GM12874 (cell line): ENCODE measurements around the gene KLHL17.

Experiments used
- TF ChIP-seq, protein P1 (sequence below): IDR thresholded peaks from 2 replicates; pipeline ENCODE4 v1.5.1; 2011; ENCODE audit warnings: low read depth, mild to moderate bottlenecking, control low read depth, low read length, moderate library complexity; ENCODE audit not compliant: insufficient read depth

KLHL17 gene

DNA sequence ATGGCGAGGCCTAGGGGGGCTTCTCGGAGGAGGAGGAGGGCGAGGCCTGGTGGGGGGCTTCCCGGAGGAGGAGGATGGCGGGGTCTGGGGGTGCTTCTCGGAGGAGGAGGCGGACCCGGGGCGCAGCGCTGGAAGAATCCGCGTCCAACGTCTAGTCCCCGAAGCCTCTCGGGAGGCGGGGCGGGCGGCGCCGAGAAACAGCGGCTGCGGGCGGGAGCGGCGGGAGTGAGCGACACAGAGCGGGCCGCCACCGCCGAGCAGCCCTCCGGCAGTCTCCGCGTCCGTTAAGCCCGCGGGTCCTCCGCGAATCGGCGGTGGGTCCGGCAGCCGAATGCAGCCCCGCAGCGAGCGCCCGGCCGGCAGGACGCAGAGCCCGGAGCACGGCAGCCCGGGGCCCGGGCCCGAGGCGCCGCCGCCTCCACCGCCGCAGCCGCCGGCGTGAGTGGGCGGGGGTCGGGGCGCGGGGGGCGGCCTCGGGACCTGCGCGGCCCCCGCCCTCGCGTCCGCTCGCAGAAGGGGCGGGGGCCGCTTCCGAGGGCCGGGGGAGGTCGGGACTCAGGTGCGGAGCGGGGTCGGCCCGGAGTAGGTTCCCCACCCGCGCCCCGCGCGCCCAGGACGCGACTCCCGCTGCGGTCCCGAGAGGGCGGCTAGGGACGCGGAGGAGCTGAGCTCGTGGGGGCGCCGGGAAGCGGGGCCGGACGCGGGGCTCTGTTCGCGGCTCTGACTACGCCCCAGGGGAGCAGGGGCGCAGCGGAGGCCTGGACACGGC lies at the start of gene KLHL17:
Gene KLHL17 (plus strand): TSS at position 222 of the 769 bp plus-strand sequence. CDS start 110 bp downstream, at position 332.
- TF ChIP-seq, protein P1, sequence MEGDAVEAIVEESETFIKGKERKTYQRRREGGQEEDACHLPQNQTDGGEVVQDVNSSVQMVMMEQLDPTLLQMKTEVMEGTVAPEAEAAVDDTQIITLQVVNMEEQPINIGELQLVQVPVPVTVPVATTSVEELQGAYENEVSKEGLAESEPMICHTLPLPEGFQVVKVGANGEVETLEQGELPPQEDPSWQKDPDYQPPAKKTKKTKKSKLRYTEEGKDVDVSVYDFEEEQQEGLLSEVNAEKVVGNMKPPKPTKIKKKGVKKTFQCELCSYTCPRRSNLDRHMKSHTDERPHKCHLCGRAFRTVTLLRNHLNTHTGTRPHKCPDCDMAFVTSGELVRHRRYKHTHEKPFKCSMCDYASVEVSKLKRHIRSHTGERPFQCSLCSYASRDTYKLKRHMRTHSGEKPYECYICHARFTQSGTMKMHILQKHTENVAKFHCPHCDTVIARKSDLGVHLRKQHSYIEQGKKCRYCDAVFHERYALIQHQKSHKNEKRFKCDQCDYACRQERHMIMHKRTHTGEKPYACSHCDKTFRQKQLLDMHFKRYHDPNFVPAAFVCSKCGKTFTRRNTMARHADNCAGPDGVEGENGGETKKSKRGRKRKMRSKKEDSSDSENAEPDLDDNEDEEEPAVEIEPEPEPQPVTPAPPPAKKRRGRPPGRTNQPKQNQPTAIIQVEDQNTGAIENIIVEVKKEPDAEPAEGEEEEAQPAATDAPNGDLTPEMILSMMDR = no peak

DNA sequence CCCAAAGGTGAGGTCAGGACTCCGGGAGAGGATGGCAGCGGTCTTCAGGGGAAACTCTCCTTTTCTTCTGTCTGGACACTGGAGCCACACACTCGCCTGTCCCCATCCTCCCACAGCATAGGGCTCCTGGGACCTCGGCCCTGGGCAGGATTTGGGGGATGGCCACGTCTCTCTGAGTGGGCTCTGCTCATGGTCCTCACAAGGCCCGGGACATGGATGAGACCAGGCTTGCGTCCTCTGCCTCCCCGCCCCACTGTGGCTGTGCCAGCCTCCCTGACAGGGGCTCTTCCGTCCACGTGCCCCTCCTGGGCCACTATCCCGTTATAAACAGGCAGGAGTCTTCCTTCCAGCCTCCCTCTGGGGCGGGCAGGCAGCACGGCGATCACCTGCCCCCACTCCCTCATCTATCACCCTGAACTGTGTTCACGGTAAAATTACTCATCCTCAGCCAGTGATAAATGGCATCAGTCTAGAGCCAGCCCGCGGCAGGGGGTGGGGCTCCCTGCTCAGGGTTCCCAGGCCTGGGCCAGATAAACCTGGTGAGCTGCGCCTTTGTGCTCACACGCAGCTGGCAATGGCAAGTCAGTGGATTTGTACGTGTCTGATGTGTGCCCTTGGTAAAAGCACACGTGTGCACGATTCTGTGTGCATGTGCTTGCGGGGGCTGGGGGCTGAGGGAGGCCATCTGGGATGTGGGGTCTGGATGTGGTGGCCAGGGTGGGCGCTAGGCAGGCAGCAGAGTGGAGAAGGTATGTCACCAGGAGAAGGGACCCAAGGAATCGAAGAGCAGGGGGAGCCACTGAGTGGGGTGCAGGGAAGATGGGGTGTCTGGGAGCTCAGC lies 49.3 kb upstream of the KLHL17 start:
- TF ChIP-seq, protein P1 = no peak

DNA sequence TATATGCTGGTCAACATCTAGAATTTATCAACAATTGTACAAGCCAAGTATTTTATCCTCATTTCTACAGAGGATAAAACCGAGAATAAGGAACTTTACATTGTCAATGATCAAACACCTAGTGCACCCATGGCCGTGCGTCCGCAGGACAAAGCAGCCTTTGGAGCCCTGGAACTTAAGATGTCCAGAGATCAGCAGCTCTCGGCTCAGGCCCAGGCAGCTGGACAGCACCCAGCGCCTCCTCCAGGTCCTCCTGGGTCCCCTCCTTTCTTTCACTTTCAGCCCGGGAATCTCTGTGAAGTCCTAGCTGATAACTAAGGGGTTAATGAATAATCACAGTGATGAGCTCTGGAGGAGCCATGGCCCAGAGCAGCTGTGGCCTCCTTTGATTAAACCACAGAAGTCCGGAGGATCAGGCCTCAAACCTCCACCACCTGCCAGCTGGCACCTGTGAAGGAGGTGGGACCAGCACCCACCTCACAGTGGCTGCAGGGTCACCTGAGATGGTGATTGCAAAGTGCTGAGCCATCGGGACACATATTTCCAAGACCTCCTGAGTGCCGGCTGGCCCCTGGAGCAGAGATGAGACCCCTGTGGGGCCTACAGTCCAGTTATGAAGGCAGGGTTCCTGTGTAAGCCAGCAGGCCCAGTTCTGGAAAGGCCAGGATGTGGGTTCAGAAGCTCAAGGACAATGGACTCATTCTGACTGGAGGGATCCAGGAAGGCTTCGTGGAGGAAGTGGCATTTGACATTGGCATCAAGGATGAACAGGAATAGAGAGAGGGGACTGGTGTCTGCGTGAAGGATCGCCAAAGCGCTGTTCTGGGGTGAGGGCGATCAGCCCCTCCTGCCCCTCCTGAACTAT lies 48.3 kb upstream of the KLHL17 start:
- TF ChIP-seq, protein P1 = no peak

DNA sequence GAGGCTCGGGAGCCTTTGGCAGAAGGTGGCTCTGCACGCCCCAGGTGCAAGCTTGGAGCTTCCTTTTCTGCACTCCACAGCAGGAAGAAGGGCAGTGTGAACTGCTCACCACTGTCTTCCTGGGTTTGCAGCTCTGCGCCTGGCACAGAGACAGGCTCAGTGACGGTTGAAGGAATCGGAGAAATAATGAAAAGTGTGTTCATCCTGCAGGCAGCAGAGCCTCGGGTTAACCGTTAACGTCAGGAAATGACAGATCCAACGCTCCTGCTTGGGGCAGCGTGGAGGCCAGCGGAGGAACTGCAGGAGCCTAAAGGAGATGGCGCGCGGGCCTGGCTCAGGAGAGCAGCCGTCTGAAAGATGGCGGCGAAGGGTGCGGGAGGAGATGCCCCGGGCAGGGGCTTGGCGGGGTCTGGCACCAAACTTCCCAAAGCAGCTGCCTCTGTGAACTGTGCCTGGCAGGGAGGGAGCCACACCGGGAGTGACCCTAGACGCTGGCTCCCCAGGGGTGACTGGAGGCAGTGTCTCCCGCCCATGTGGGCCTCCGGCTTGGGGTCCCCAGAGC lies 47.6 kb upstream of the KLHL17 start:
- TF ChIP-seq, protein P1 = 0 out of 2 replicates have a peak, but pooled peaks have one; percentile 18

DNA sequence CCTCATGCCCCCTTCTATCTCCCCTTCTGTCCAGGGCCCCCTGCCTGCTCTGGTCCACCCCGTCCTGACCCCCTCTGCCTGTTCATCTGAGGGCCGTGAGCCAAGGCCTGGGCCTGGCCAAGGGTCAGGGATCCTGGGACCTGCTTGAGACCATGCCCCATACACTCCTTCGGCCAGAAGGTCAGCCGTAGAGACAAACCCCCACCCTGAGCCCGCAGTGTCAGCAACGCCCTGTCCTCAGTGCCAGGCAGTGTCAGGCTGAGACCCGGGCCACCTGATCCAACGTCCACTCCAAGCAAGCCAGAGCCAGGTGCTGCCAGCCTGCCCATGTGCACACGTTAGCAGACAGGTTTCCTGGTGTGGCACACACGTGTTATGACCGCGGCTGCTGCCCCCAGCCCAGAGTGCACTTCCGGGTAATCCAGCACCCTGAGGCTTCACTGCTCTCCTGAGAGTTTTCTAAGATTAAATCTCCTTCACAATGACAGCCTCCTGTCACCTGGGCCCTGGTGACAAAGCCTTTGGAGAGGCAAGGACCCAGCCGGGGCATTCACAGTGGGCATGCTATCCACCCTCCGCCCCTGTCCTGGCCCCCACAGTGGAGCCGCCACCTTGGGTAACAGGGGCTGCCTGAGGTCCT lies 46.8 kb upstream of the KLHL17 start:
- TF ChIP-seq, protein P1 = no peak

DNA sequence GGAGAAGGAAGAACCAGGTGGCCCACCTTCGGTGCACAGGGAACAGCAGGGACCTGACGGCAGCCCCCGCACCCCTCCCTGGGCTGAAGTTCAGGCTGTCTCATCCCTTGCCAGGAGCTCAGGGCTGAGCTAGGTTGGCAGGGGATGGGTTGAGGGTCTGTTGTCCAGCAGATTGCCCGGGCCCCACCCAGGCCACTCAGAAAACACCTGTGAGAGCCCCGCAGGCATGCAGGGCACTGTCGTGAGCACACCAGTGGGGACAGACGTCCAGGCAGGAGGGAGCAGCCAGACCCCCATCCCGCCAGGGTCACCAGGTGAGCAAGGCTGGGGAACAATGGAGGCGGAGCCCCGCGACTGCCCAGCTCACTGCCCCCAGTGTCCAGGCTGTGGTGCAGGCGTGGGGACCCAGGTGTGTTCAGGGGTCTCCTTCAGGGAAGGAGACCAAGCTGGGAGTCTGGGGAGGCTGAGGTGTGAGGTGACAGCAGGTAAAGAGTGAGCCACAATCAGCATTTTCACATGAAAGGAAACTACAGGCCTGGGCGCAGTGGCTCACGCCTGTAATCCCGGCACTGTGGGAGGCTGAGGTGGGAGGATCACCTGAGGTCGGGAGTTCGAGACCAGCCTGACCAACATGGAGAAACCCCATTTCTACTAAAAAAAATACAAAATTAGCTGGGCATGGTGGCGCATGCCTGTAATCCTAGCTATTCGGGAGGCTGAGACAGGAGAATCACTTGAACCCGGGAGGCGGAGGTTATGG lies 46.1 kb upstream of the KLHL17 start:
- TF ChIP-seq, protein P1 = no peak
